Cardiac muscle cell (in vitro differentiated cells and primary cell): Measurements from ENCODE around the gene ESPL1. TPM values are rescaled to one million over a fixed set of nuclear protein-coding genes. Genes with fewer than 3 reads are reported as not detected.
A peak's percentile ranks its signal among the peaks of the same experiment; 100 is the strongest.

ENCODE experiments used
- DNase-seq, 2 donors: peaks; one replicate each; pipeline versions ENCODE4 v3.0.0 to v3.0.0-alpha.2; 2010 to 2017; ENCODE audit warnings: low read depth in 1 of 2, low spot score in 1 of 2
- H3K27ac ChIP-seq: fragments of 200-600 bp; sonication (generic); 2 replicates; pipeline ENCODE4 v1.5.1; 2016
- H3K27me3 ChIP-seq: fragments of 200-600 bp; sonication (generic); 2 replicates; pipeline ENCODE4 v1.6.0; 2016; ENCODE audit warnings: control low read depth
- H3K36me3 ChIP-seq: fragments of 200-600 bp; sonication (generic); 2 replicates; pipeline ENCODE4 v1.5.1; 2016; ENCODE audit warnings: control low read depth
- H3K4me1 ChIP-seq: fragments of 200-600 bp; sonication (generic); 2 replicates; pipeline ENCODE4 v1.8.1; 2017; ENCODE audit warnings: low read depth, mild to moderate bottlenecking, mixed run types
- H3K4me3 ChIP-seq: fragments of 200-600 bp; sonication (generic); 2 replicates; pipeline ENCODE4 v1.5.1; 2016; ENCODE audit warnings: mild to moderate bottlenecking
- H3K9me3 ChIP-seq: fragments of 200-600 bp; sonication (generic); 2 replicates; pipeline ENCODE4 v1.5.1; 2017; ENCODE audit warnings: low read depth, mild to moderate bottlenecking, control low read depth
- polyA plus RNA-seq: library from polyadenylated mRNA; unstranded; fragments of >200 nt; fragmentation: Nextera tagmentation; extraction: Ambion mirVana; gene quantifications from 2 replicates; pipeline ENCODE4 v1.2.1, GENCODE V29; 2016
- total RNA-seq: library from RNA; depleted of rRNA; stranded (reverse); fragments of >200 nt; gene quantifications from 2 replicates; pipeline ENCODE4 v1.2.3, GENCODE V29; 2016
- TF ChIP-seq, protein P1 (sequence below): IDR thresholded peaks from 2 replicates; pipeline ENCODE4 v1.5.1; 2012; ENCODE audit warnings: low read depth, mild to moderate bottlenecking, low read length

The ESPL1 gene
- total and polyA plus RNA-seq, 2 experiments from 2014 or later, result 1.3 to 23.9 TPM

DNA sequence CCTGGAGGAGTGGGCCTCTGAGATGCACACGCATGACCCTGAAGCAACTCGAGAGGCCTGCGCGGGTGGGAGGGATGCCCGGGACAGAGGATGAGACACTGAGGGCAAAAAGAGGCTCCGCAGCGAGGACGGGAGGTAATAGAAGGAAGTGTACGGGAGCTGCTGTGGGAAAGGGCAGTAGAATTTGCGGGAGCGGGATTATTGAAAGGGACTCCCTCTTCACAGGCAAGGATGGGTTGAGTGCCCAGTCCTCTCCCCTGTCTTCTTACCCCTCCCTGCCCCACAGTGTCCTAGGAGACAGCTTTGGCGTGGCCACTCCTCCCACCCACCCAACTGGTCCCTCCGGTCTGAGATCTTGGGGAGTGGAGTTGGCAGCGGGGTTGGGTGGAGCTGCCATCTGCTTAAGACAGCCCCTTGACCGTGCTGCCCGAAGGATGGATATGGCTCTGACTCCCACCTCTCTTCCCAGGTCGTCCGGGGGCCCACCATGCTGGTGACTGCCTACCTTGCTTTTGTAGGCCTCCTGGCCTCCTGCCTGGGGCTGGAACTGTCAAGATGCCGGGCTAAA lies 15.7 kb upstream of the ESPL1 start:
- H3K9me3 ChIP-seq, result no peaks in the 10 kb centered on the region
- H3K4me3 ChIP-seq, result peak overlapping the region; percentile 59
- peaks cover 15% of the 10 kb centered on the region for H3K4me1 ChIP-seq
- DNase-seq, result peak in 1 of 2 donors; percentile 15
- TF ChIP-seq, protein P1, sequence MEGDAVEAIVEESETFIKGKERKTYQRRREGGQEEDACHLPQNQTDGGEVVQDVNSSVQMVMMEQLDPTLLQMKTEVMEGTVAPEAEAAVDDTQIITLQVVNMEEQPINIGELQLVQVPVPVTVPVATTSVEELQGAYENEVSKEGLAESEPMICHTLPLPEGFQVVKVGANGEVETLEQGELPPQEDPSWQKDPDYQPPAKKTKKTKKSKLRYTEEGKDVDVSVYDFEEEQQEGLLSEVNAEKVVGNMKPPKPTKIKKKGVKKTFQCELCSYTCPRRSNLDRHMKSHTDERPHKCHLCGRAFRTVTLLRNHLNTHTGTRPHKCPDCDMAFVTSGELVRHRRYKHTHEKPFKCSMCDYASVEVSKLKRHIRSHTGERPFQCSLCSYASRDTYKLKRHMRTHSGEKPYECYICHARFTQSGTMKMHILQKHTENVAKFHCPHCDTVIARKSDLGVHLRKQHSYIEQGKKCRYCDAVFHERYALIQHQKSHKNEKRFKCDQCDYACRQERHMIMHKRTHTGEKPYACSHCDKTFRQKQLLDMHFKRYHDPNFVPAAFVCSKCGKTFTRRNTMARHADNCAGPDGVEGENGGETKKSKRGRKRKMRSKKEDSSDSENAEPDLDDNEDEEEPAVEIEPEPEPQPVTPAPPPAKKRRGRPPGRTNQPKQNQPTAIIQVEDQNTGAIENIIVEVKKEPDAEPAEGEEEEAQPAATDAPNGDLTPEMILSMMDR, result no peak
- H3K27me3 ChIP-seq, result no peaks in the 10 kb centered on the region
- H3K27ac ChIP-seq, result peak overlapping the region; percentile 86
- no peaks in the 10 kb centered on the region for H3K36me3 ChIP-seq

DNA sequence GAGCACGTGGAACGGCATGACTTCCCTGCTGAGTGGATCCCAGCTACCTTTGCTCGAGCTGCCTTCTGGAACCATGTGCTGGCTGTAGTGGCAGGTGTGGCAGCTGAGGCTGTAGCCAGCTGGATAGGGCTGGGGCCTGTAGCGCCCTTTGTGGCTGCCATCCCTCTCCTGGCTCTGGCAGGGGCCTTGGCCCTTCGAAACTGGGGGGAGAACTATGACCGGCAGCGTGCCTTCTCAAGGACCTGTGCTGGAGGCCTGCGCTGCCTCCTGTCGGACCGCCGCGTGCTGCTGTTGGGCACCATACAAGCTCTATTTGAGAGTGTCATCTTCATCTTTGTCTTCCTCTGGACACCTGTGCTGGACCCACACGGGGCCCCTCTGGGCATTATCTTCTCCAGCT lies 14.8 kb upstream of the ESPL1 start:
- TF ChIP-seq, protein P1, result no peak
- Histone ChIP-seq H3K4me3 (no peak overlapping the region), H3K36me3 (no peaks in the 10 kb centered on the region)

DNA sequence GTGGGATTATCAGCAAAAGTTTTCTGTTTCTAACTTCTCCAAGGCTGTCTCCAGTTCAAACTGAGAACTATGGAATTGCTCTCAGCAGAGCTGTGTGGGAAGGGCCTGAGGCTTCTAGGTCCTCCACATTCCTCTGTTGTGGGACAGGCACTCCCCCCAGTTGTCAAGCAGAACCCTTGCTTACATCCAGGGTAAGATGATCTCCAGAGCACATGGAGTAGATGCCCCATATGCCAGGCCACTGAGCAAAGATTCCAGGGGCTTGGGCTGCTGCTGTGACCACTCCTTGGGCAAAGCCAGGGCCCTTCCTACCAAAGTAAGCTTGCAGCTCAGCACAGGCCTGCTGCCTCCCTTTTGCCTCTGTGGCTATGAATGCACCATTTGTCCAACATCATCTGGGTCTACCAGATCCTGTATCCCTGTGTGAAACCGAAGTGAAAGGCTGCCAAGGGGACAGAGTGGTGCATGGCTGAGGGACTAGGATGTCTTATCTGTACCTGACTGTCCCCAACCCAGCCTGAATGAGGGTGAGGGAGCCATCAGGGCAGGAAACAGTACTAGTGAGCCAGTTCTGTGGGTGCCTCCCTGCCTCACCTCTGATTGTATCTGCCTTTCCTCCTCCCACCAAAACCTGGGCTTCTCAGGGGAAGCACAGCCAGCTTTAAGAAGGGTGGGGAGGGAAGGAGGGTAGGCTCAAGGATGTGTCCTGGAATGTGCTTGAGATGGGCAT lies 13.1 kb upstream of the ESPL1 start:
- H3K4me1 ChIP-seq, result peaks cover 15% of the 10 kb centered on the region
- no peak for DNase-seq
- no peaks in the 10 kb centered on the region for H3K36me3 ChIP-seq
- H3K4me3 ChIP-seq, result no peak overlapping the region
- H3K27ac ChIP-seq, result no peak overlapping the region
- H3K27me3 ChIP-seq, result no peaks in the 10 kb centered on the region
- TF ChIP-seq, protein P1, result no peak
- no peaks in the 10 kb centered on the region for H3K9me3 ChIP-seq

More for the DNA sequence above, 14.8 kb upstream of the ESPL1 start:
- DNase-seq, result no peak
- no peak overlapping the region for H3K27ac ChIP-seq
- H3K27me3 ChIP-seq, result no peaks in the 10 kb centered on the region
- H3K9me3 ChIP-seq, result no peaks in the 10 kb centered on the region
- H3K4me1 ChIP-seq, result peaks cover 15% of the 10 kb centered on the region

DNA sequence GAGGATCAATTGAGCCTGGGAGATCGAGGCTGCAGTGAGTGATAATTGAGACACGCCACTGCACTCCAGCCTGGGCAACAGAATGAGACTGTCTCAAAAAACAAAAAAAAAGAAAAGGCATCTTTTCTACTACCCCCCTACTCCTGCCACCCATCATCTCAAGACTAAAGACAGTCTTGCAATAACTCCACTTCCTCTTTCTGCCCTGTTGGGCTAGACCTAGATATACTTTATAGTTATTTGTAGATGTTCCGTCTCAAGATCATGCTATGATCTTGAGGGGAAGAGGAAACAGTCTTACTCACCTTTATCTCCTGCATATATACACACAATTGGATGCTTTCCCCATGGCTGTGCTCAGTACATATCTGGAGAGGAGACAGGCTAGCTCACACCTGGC lies 12.1 kb upstream of the ESPL1 start:
- DNase-seq, result no peak
- no peaks in the 10 kb centered on the region for H3K9me3 ChIP-seq
- TF ChIP-seq, protein P1, result no peak
- no peaks in the 10 kb centered on the region for H3K36me3 ChIP-seq
- no peak overlapping the region for H3K4me3 ChIP-seq
- H3K27ac ChIP-seq, result no peak overlapping the region
- H3K27me3 ChIP-seq, result no peaks in the 10 kb centered on the region
- H3K4me1 ChIP-seq, result peaks cover 13% of the 10 kb centered on the region

DNA sequence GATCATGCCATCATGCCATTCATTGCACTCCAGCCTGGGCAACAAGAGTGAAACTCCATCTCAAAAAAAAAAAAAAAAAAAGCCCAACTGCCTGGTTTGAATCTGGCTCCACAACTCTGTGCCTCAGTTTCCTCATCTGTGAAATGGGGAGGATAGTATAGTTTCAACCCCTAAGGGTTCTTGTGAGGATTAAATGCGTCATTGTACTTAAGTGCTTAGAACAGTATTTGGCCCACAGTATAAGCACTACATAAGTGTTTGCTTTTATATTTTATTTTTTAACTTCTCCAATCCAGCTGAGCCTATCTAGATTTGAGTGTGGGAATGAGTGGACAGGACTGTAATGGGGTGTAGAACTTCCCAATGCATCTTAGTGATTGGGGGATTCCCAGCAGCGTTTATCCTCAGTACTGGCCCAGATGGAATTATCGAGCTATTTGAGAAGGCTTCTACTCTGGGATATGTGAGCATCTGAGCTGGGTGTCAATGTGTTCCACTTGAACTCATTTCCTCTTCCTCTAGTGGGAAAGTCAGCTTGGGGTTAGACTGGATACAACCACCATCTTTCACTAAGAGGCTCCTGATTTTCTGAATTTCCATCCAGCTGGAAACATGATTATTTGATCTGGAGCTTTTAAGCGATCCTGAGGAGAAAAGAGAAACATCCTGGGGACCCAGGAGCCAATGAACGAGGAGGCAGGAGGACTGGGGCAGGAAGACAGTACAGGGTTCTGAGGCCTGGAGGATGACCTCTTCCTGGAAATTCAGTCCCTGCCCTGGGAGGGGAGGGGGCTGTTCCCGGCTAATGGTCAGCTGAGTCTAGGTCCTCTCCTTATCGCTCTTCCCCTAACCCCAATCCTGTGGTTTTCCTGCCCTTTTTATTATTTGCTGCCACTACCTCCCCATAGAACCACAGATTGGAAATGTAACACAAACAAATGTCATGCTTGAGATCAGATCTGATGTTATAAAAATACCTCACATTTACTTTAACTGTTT lies 9.3 kb upstream of the ESPL1 start:
- DNase-seq, result no peak
- Histone ChIP-seq H3K27ac (no peak overlapping the region), H3K36me3 (no peaks in the 10 kb centered on the region), H3K4me3 (no peak overlapping the region), H3K9me3 (no peaks in the 10 kb centered on the region), H3K27me3 (no peaks in the 10 kb centered on the region), H3K4me1 (no peaks in the 10 kb centered on the region)
- TF ChIP-seq, protein P1, result no peak
